C4-2B (cell line): ENCODE measurements around the gene LRRC75B.

Experiments
- ZFX ChIP-seq: fragments of 450-650 bp; IDR thresholded peaks from 2 replicates; pipeline ENCODE4 v1.6.1; 2017
- TF ChIP-seq, protein P1 (sequence below): fragments of 450-650 bp; conservative IDR thresholded peaks from 2 replicates; pipeline ENCODE4 v1.5.1; 2017; ENCODE audit warnings: mild to moderate bottlenecking

DNA sequence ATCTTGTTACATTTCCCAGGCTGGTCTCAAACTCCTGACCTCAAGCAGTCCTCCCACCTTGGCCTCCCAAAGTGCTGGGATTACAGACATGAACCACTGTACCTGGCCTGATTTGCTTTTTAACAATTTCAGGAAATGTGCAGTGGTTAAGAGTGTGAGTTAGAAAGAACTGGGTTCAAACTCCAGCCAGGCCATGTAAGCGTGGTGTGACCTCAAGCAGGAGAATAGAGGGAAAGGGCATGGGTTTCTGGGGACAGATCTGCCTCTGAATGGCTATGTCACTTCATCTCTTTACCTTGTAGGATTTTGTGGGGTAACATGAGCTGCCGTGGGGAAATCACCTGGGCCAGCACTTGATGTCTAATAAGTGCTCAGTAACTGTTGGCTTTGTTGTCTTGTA is 27.8 kb downstream of the LRRC75B start:
- TF ChIP-seq, protein P1, sequence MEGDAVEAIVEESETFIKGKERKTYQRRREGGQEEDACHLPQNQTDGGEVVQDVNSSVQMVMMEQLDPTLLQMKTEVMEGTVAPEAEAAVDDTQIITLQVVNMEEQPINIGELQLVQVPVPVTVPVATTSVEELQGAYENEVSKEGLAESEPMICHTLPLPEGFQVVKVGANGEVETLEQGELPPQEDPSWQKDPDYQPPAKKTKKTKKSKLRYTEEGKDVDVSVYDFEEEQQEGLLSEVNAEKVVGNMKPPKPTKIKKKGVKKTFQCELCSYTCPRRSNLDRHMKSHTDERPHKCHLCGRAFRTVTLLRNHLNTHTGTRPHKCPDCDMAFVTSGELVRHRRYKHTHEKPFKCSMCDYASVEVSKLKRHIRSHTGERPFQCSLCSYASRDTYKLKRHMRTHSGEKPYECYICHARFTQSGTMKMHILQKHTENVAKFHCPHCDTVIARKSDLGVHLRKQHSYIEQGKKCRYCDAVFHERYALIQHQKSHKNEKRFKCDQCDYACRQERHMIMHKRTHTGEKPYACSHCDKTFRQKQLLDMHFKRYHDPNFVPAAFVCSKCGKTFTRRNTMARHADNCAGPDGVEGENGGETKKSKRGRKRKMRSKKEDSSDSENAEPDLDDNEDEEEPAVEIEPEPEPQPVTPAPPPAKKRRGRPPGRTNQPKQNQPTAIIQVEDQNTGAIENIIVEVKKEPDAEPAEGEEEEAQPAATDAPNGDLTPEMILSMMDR, result no peak
- no peak for TF ChIP-seq ZFX
